Kidney epithelial cell (primary cell): Measurements from ENCODE around the gene FGGY. TPM values are rescaled to one million over a fixed set of nuclear protein-coding genes. Genes with fewer than 3 reads are reported as not detected.

ENCODE experiments used
- DNase-seq: peaks from one replicate; pipeline ENCODE4 v3.0.0-alpha.2; 2010; ENCODE audit warnings: low read depth
- H3K27me3 ChIP-seq: 2 replicates; pipeline ENCODE4 v1.6.0; 2011; ENCODE audit warnings: low read length; ENCODE audit not compliant: control insufficient read depth, insufficient read depth
- H3K36me3 ChIP-seq: 2 replicates; pipeline ENCODE4 v1.5.1; 2011; ENCODE audit warnings: low read length; ENCODE audit not compliant: control insufficient read depth, insufficient read depth
- H3K4me3 ChIP-seq: 2 replicates; pipeline ENCODE4 v1.5.1; 2011; ENCODE audit warnings: low read depth, mild to moderate bottlenecking, control low read depth, low read length
- total RNA-seq: library from RNA; depleted of rRNA; stranded (reverse); fragments of >200 nt; gene quantifications from 2 replicates; pipeline ENCODE4 v1.2.3, GENCODE V29; 2015
- TF ChIP-seq, protein P1 (sequence below): IDR thresholded peaks from 2 replicates; pipeline ENCODE4 v1.5.1; 2011; ENCODE audit warnings: mild to moderate bottlenecking, moderate library complexity, low read length, control low read depth, inconsistent platforms; ENCODE audit not compliant: insufficient read depth, poor library complexity, severe bottlenecking

FGGY gene
- total RNA-seq, 1 donor from 2014 or later: 8.6 TPM

DNA sequence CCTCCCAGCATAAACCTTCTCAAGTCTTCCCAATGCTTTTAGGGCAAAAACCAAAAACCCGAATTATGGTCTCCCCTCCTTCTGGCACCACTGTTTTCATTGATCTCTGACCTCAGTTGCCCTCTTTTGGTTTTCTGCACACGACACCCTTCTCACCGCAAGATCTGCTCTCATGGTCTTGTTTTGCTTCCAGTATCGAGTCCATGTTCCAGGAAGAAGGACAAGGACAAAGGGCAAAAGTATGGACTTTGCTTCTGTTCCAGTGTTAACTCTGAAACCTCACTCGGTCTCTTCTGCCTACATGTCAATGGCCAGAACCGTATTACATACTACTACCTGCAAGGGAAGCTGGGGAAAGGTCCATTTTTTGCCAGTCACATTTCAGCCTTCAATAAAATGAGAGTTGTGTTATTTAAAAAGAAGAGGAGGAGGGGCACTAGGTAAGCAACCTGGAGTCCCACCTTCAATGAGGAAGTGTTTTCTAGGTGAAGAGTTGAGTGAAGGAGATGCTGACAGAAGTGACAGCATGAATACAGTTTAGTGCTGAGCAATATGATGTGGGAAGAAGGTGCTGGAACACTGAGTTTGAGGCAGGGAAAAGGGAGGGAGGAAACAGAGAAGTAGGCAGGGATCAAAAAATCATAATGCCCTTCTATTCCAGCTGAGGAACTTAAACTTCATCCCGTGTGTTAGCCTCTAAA, 183.4 kb downstream of the FGGY start:
- TF ChIP-seq, protein P1, sequence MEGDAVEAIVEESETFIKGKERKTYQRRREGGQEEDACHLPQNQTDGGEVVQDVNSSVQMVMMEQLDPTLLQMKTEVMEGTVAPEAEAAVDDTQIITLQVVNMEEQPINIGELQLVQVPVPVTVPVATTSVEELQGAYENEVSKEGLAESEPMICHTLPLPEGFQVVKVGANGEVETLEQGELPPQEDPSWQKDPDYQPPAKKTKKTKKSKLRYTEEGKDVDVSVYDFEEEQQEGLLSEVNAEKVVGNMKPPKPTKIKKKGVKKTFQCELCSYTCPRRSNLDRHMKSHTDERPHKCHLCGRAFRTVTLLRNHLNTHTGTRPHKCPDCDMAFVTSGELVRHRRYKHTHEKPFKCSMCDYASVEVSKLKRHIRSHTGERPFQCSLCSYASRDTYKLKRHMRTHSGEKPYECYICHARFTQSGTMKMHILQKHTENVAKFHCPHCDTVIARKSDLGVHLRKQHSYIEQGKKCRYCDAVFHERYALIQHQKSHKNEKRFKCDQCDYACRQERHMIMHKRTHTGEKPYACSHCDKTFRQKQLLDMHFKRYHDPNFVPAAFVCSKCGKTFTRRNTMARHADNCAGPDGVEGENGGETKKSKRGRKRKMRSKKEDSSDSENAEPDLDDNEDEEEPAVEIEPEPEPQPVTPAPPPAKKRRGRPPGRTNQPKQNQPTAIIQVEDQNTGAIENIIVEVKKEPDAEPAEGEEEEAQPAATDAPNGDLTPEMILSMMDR: no peak

GRCh38 chr1:59481881-59482505, 185.1 kb downstream of the FGGY start:
- TF ChIP-seq, protein P1: no peak
- no peak for DNase-seq
- Histone ChIP-seq H3K36me3 (no peaks in the 10 kb centered on the region), H3K4me3 (no peak overlapping the region), H3K27me3 (no peaks in the 10 kb centered on the region)

More for the DNA sequence above, 183.4 kb downstream of the FGGY start:
- H3K36me3 ChIP-seq: no peaks in the 10 kb centered on the region
- DNase-seq: no peak
- H3K27me3 ChIP-seq: no peaks in the 10 kb centered on the region
- H3K4me3 ChIP-seq: no peak overlapping the region

DNA sequence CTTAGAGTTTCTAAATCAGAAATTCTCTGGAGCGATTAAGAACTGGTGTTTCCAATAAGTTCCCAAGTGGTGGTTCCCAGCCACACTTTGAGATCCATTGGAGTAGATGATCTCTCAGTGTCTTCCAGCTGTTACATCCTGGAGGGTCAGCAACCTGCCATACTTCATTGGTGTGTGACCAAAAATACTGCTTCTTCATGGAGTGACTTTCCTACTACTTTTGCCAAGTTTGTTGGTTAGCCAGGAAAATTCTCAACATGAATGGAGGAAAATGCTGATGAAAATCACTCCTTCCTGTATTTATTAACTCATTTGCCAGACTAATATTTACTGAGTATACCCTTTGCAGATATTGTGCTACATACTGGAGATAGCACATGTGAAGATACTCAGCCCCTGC, 186.1 kb downstream of the FGGY start:
- H3K36me3 ChIP-seq: no peaks in the 10 kb centered on the region
- no peak for DNase-seq
- H3K4me3 ChIP-seq: no peak overlapping the region
- TF ChIP-seq, protein P1: no peak
- no peaks in the 10 kb centered on the region for H3K27me3 ChIP-seq

DNA sequence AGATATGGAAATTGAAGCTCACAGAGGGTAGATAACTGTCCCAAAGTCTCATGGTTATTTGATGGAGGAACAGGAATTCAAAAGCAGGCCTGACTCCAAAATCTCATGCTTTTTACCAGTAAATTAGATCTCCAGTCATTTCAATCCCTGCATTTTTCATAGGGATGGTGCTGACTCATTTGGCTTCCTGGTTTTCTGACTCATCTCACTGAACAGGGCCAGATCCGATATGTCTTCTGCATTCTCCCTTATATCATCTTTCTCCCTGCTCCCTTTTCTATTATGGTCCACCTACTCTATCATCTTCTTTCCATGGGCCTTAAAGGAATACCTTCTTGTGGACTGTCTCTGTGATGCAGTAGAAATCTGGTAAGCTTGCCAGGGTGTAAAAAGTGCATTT, 187.2 kb downstream of the FGGY start:
- DNase-seq: no peak
- H3K27me3 ChIP-seq: no peaks in the 10 kb centered on the region

GRCh38 chr1:59485171-59485570, 188.3 kb downstream of the FGGY start:
- no peak overlapping the region for H3K4me3 ChIP-seq
- TF ChIP-seq, protein P1: no peak
- no peak for DNase-seq
- H3K36me3 ChIP-seq: no peaks in the 10 kb centered on the region
- H3K27me3 ChIP-seq: no peaks in the 10 kb centered on the region

More for the DNA sequence above, 187.2 kb downstream of the FGGY start:
- TF ChIP-seq, protein P1: no peak
- Histone ChIP-seq H3K4me3 (no peak overlapping the region), H3K36me3 (no peaks in the 10 kb centered on the region)
